ENCODE measurements around the gene N4BP2L2.

Gene N4BP2L2

DNA sequence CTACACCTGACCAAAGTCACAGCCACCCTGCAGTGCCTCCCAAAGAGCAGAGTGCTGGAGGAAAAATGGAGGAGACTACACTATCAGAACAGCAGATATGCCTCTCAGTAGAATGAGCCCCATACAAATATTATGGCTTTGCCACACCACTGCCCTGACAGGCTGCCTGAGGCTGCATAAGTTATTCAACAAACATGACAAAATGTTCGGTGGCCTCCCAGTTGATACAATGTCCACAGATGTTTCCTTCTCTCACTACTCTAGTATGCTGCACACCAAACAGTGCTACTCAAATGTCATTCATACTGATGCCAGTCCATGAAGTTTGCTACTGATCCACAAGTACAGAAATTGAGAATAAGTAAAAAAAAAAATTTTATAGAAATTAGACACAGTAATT is 41.0 kb downstream of the N4BP2L2 start:
- H3K4me3 ChIP-seq (ENCODE audit: extremely low read depth, insufficient read depth, low read length, poor library complexity, severe bottlenecking): no peak overlapping the region
- H3K9me3 ChIP-seq (ENCODE audit: control insufficient read depth, low read length): no peaks in the 10 kb centered on the region
- no peak overlapping the region for H3K27ac ChIP-seq (ENCODE audit: low read depth, low read length, severe bottlenecking)
- H3K36me3 ChIP-seq (ENCODE audit: control insufficient read depth, insufficient read depth, low read length): peaks cover 7% of the 10 kb centered on the region
- H3K4me1 ChIP-seq (ENCODE audit: control insufficient read depth, insufficient read depth, low read length, poor library complexity, severe bottlenecking): no peaks in the 10 kb centered on the region
- WGBS, 2 experiments (ENCODE audit: insufficient coverage in 2 of 2): 90% methylated on average over 1 of the region's 1 CpG

DNA sequence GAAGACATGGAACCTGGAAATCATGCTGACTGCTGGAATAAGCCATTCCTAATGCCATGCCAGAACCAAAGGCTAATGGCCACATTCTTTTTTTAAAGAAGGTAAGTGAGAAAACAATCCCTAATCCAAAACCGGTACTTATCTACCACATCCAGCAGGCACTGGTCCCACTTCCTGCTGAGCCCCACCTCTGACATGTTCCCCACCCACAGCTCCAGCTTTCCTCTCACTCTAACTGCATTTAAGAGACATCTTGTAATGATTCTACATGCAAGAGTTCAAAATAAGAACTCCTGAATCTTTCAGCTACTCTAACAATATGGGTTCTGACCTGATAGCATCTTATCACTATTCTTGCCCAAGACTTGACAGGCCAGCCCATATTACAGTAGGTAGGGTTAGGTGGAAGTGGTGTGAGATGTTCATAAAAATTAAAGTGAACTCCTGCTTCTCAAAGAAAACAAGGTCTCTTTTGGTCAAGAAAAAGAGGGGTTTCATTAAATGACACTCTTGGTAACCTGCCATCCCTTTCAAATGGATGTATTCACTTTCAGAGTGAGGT is 41.9 kb downstream of the N4BP2L2 start:
- Histone ChIP-seq H3K4me1 (ENCODE audit: control insufficient read depth, insufficient read depth, low read length, poor library complexity, severe bottlenecking) (no peaks in the 10 kb centered on the region), H3K4me3 (ENCODE audit: extremely low read depth, insufficient read depth, low read length, poor library complexity, severe bottlenecking) (no peak overlapping the region), H3K9me3 (ENCODE audit: control insufficient read depth, low read length) (no peaks in the 10 kb centered on the region), H3K27ac (ENCODE audit: low read depth, low read length, severe bottlenecking) (no peak overlapping the region), H3K36me3 (ENCODE audit: control insufficient read depth, insufficient read depth, low read length) (peaks cover 7% of the 10 kb centered on the region)
- 57 to 100% methylated on average over 1 of the region's 1 CpG for WGBS, 2 experiments (ENCODE audit: insufficient coverage in 2 of 2)

DNA sequence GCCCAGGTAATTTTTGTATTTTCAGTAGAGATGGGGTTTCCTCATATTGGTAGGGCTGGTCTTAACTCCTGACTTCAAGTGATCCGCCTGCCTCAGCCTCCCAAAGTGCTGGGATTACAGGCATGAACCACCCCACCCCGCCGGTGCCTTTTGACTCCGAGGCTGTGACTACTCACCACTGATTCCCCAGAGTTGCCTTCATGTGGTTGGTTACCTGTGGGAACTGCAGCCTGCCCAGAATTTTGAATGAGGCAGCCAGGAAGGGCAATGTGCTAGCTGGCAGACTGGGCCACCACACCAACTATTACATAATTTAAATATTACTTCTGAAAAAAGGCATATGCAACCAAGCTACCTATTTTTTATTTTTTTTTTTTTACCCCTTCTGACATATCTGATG is 42.8 kb downstream of the N4BP2L2 start:
- 83 to 90% methylated on average over 4 of the region's 4 CpGs for WGBS, 2 experiments (ENCODE audit: insufficient coverage in 2 of 2)
- no peak overlapping the region for H3K4me3 ChIP-seq (ENCODE audit: extremely low read depth, insufficient read depth, low read length, poor library complexity, severe bottlenecking)
- H3K36me3 ChIP-seq (ENCODE audit: control insufficient read depth, insufficient read depth, low read length): peaks cover 7% of the 10 kb centered on the region
- H3K4me1 ChIP-seq (ENCODE audit: control insufficient read depth, insufficient read depth, low read length, poor library complexity, severe bottlenecking): no peaks in the 10 kb centered on the region
- no peaks in the 10 kb centered on the region for H3K9me3 ChIP-seq (ENCODE audit: control insufficient read depth, low read length)
- H3K27ac ChIP-seq (ENCODE audit: low read depth, low read length, severe bottlenecking): no peak overlapping the region

DNA sequence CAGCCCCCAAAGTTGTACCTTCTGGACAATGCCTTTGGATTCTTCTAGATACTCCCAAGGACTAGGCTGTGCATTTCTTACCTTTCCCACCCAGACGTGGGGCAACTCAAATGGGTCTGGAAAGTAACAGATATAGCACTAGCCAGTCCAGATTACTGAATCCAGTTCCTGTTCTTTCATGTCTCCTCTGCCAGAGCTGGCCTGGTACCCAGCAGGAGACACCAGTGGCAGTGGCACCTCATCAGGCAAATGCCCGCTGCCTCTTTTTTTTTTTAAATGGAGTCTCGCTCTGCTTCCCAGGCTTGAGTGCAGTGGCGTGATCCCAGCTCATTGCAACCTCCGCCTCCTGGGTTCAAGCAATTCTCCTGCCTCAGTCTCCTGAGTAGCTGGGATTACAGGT is 43.2 kb downstream of the N4BP2L2 start:
- WGBS, 2 experiments (ENCODE audit: insufficient coverage in 2 of 2): 83 to 84% methylated on average over 5 of the region's 5 CpGs
- Histone ChIP-seq H3K4me3 (ENCODE audit: extremely low read depth, insufficient read depth, low read length, poor library complexity, severe bottlenecking) (no peak overlapping the region), H3K4me1 (ENCODE audit: control insufficient read depth, insufficient read depth, low read length, poor library complexity, severe bottlenecking) (no peaks in the 10 kb centered on the region), H3K27ac (ENCODE audit: low read depth, low read length, severe bottlenecking) (no peak overlapping the region), H3K9me3 (ENCODE audit: control insufficient read depth, low read length) (no peaks in the 10 kb centered on the region), H3K36me3 (ENCODE audit: control insufficient read depth, insufficient read depth, low read length) (peaks cover 7% of the 10 kb centered on the region)

DNA sequence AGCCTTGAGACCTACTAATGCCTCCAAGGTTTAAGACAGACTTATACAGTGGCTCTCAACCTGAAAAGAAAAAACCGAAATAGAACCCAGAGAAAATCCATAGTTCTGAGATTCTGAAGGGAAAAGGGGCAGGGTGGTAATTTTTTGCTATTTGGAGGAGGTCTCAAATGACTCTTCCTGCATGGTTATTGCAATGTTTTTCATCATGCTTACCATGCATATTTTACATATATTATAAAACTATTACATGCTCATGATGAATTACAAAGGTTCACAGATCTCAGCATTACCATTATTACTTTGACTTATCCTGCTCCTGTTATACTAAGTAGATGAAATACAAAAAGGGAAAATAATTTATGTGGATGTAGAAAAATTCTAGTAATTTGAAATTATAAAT is 47.6 kb downstream of the N4BP2L2 start:
- Histone ChIP-seq H3K36me3 (ENCODE audit: control insufficient read depth, insufficient read depth, low read length) (peaks cover 3% of the 10 kb centered on the region), H3K9me3 (ENCODE audit: control insufficient read depth, low read length) (no peaks in the 10 kb centered on the region), H3K4me1 (ENCODE audit: control insufficient read depth, insufficient read depth, low read length, poor library complexity, severe bottlenecking) (no peaks in the 10 kb centered on the region), H3K4me3 (ENCODE audit: extremely low read depth, insufficient read depth, low read length, poor library complexity, severe bottlenecking) (no peak overlapping the region), H3K27ac (ENCODE audit: low read depth, low read length, severe bottlenecking) (no peak overlapping the region)
- WGBS, 2 experiments (ENCODE audit: insufficient coverage in 2 of 2): 100% methylated on average over 1 of the region's 1 CpG; no CpG with 5 or more reads in 1 of the 2 experiments

DNA sequence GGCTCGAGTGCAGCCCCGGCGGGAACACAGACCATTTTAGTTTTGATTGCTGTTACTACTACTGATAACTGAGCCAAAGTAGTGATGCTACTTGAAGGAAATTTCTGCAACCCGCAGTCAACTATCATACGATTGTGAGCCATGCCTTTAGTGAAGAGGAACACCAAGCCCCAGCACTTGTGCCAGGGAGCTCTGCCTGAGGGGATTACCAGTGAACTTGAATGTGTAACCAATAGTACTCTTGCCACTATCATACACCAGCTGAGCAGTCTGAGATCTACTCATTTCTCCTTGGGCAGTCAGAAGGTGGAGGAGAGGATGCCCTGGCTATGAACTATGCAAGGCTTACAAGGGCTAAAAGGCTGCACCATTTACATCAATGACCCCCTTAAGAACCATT is 61.7 kb downstream of the N4BP2L2 start:
- Histone ChIP-seq H3K9me3 (ENCODE audit: control insufficient read depth, low read length) (no peaks in the 10 kb centered on the region), H3K27ac (ENCODE audit: low read depth, low read length, severe bottlenecking) (no peak overlapping the region), H3K36me3 (ENCODE audit: control insufficient read depth, insufficient read depth, low read length) (peaks cover 6% of the 10 kb centered on the region), H3K4me1 (ENCODE audit: control insufficient read depth, insufficient read depth, low read length, poor library complexity, severe bottlenecking) (no peaks in the 10 kb centered on the region), H3K4me3 (ENCODE audit: extremely low read depth, insufficient read depth, low read length, poor library complexity, severe bottlenecking) (no peak overlapping the region)
- 96 to 97% methylated on average over 5 of the region's 5 CpGs for WGBS, 2 experiments (ENCODE audit: insufficient coverage in 2 of 2)

DNA sequence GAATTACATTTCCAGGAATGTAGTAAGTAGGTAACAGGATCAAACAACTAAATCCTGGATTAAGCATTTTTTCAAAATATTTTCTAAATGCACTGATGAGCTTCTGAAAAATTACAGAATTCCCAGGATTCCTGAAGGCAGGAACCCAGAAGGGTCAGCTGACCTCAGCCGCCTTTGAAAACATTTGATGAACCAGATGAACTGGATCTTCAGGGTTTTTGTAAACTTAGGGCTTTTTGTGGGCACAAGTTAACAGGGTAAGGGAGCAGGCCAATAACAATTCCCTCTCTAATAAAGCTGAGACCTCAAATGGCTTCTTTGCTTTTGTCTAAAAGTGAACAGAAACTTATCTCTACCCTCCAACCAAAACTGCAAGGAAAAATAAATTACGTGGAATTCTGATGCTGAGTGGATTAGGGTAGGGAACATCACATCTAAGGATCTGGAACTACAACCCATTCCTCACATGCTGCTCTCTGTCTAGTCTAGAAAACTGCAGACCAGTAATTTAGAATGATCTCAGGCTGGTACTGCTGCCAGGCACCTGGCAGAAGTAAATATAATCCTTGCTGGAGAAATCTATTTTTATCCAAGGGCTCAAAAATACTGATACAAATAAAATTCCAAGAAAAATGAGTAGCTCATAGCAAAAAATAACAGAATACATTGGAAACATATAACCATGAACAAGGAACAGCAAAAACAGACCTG is 62.4 kb downstream of the N4BP2L2 start:
- H3K4me1 ChIP-seq (ENCODE audit: control insufficient read depth, insufficient read depth, low read length, poor library complexity, severe bottlenecking): no peaks in the 10 kb centered on the region
- H3K9me3 ChIP-seq (ENCODE audit: control insufficient read depth, low read length): no peaks in the 10 kb centered on the region
- 83 to 100% methylated on average over 1 of the region's 2 CpGs for WGBS, 2 experiments (ENCODE audit: insufficient coverage in 2 of 2)
- no peak overlapping the region for H3K27ac ChIP-seq (ENCODE audit: low read depth, low read length, severe bottlenecking)
- no peak overlapping the region for H3K4me3 ChIP-seq (ENCODE audit: extremely low read depth, insufficient read depth, low read length, poor library complexity, severe bottlenecking)
- peaks cover 6% of the 10 kb centered on the region for H3K36me3 ChIP-seq (ENCODE audit: control insufficient read depth, insufficient read depth, low read length)

DNA sequence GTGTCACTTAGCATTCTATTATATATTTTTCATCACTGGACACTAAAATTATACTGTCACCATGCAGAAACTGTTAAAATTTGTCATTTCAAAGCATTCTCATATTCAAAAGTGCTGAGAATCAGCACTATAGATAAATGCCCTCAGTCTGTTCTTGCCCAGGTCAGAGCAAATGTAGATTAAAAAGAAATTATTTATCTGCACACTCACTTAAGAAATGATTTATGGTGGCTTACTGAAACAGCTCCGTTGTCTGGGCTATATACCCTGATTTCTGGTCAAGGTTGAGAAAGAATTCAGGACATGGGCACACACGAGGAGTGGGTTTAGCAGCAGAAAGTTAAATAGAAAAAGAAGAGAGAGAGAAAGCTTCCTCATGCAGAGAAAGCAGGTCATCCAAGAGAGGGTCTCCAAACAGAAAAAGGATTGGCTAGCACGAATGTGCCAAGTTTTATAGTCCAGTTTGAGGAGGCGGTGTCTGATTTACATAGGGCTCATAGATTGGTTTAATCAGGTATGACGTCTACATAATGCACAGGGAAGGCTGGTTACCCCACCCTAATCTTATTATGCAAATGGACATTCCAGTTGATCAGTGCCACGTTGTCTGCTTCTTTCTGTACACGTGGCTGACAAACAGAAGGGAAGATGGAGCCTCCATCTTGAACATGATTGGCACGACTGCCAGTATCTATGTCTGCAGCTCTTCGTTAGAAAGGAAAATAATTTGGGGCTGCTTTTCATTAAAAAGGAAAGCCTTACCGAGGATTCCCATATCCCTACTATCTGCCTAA is 63.4 kb downstream of the N4BP2L2 start:
- peaks cover 6% of the 10 kb centered on the region for H3K36me3 ChIP-seq (ENCODE audit: control insufficient read depth, insufficient read depth, low read length)
- 88 to 95% methylated on average over 6 to 8 of the region's 10 CpGs for WGBS, 2 experiments (ENCODE audit: insufficient coverage in 2 of 2)
- no peaks in the 10 kb centered on the region for H3K4me1 ChIP-seq (ENCODE audit: control insufficient read depth, insufficient read depth, low read length, poor library complexity, severe bottlenecking)
- H3K9me3 ChIP-seq (ENCODE audit: control insufficient read depth, low read length): no peaks in the 10 kb centered on the region
- no peak overlapping the region for H3K27ac ChIP-seq (ENCODE audit: low read depth, low read length, severe bottlenecking)
- no peak overlapping the region for H3K4me3 ChIP-seq (ENCODE audit: extremely low read depth, insufficient read depth, low read length, poor library complexity, severe bottlenecking)

DNA sequence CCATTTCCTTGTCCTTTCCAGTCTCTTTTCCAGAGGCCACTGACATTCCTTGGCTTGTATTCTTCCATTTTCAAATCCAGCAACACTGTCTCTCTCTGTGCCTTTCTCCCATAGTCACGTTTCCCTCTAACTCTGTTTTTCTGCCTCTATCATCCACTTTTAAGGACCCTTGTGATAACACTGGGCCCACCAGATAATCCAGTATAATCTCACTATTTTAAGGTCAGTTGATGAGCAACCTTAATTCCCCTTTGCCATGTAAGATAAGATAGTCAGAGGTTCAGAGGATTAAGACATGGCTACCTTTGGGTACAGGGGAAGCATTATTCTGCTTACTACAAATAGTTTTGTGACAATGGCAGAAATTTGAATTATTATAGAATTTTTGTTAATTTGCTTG is 64.9 kb downstream of the N4BP2L2 start:
- H3K9me3 ChIP-seq (ENCODE audit: control insufficient read depth, low read length): no peaks in the 10 kb centered on the region
- H3K4me1 ChIP-seq (ENCODE audit: control insufficient read depth, insufficient read depth, low read length, poor library complexity, severe bottlenecking): no peaks in the 10 kb centered on the region
- no peak overlapping the region for H3K4me3 ChIP-seq (ENCODE audit: extremely low read depth, insufficient read depth, low read length, poor library complexity, severe bottlenecking)
- peaks cover 6% of the 10 kb centered on the region for H3K36me3 ChIP-seq (ENCODE audit: control insufficient read depth, insufficient read depth, low read length)
- 67% methylated on average over 1 of the region's 1 CpG for WGBS, 2 experiments (ENCODE audit: insufficient coverage in 2 of 2)
- H3K27ac ChIP-seq (ENCODE audit: low read depth, low read length, severe bottlenecking): no peak overlapping the region

DNA sequence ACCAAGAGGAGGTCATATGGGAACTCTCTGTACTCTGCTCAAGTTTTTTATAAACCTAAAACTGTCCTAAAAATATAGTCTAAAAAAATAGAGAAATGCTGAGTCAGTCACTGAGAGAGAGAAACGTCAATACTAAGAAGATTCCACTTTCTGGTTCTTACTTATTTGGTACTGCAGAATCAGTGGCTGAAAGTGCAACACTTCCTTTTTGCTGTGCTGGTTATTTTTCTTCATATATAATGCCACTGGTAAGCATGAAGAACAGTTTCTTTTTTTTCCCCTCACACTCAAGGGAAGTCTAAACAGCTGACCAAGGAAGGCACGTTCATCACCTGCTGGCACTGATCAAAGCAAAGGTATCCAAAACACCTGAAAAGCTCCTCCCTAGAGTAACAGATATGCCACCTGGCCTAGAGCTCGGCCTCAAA is 66.4 kb downstream of the N4BP2L2 start:
- Histone ChIP-seq H3K4me1 (ENCODE audit: control insufficient read depth, insufficient read depth, low read length, poor library complexity, severe bottlenecking) (no peaks in the 10 kb centered on the region), H3K4me3 (ENCODE audit: extremely low read depth, insufficient read depth, low read length, poor library complexity, severe bottlenecking) (no peak overlapping the region), H3K27ac (ENCODE audit: low read depth, low read length, severe bottlenecking) (no peak overlapping the region), H3K36me3 (ENCODE audit: control insufficient read depth, insufficient read depth, low read length) (peaks cover under 1% of the 10 kb centered on the region), H3K9me3 (ENCODE audit: control insufficient read depth, low read length) (no peaks in the 10 kb centered on the region)
- 67 to 72% methylated on average over 2 of the region's 3 CpGs for WGBS, 2 experiments (ENCODE audit: insufficient coverage in 2 of 2)

Data from mesodermal cell (in vitro differentiated cells).